Measurements from ENCODE around the gene LPAR6. TPM values are rescaled to one million over a fixed set of nuclear protein-coding genes. Genes with fewer than 3 reads are reported as not detected.
A peak's percentile ranks its signal among the peaks of the same experiment; 100 is the strongest.

LPAR6 gene
- total and polyA plus RNA-seq, 2 donors (not counting 1 experiment from before 2014, with no cell fraction given) = 0.55 to 1.0 TPM

- ATAC-seq (ENCODE audit: low read depth) (no peak), DNase-seq (no peak)
- CTCF ChIA-PET = no interaction called here
- H3K36me3 ChIP-seq (replicated peaks in 1 of 2; ENCODE audit: control extremely low read depth in 1 of 2, control insufficient read depth in 1 of 2, extremely low read depth in 1 of 2, insufficient read depth in 2 of 2, low read length in 1 of 2) = peaks cover 0 to 9% of the 10 kb centered on the region in 2 experiments
- H3K27me3 ChIP-seq (replicated peaks in 1 of 4; ENCODE audit: control extremely low read depth in 1 of 4, control insufficient read depth in 3 of 4, insufficient read depth in 4 of 4, low read length in 3 of 4) = no peaks in the 10 kb centered on the region
- H3K9me3 Mint-ChIP-seq (ENCODE audit: insufficient read depth) = no peaks in the 10 kb centered on the region
- H3K27ac Mint-ChIP-seq = no peak overlapping the region
- no peak overlapping the region for H3K4me2 ChIP-seq (replicated peaks; ENCODE audit: low read depth, low read length, poor library complexity, severe bottlenecking)
- H3K4me1 ChIP-seq (ENCODE audit: control insufficient read depth in 2 of 2, insufficient read depth in 2 of 2, low read length in 2 of 2) = no peaks in the 10 kb centered on the region
- no peaks in the 10 kb centered on the region for H3K9me3 ChIP-seq (ENCODE audit: control extremely low read depth in 1 of 3, control insufficient read depth in 2 of 3, insufficient read depth in 1 of 3, low read length in 2 of 3)
- no peak overlapping the region for H2AFZ ChIP-seq (ENCODE audit: insufficient read depth, low read depth, low read length, poor library complexity, severe bottlenecking)
- POLR2A ChIA-PET = no interaction called here
- no peaks in the 10 kb centered on the region for H3K79me2 ChIP-seq (ENCODE audit: control insufficient read depth, insufficient read depth, low read length)
- H3K27ac ChIP-seq (ENCODE audit: low read length in 2 of 2) = no peak overlapping the region
- TF ChIP-seq EZH2 (IDR thresholded peaks at IDR 0.05; ENCODE audit: borderline replicate concordance, insufficient read depth, low read depth, low read length, poor library complexity, severe bottlenecking) = no peak
- no peak for TF ChIP-seq CTCF (IDR thresholded peaks at IDR 0.05)
- WGBS (ENCODE audit: insufficient coverage) = no CpG with 5 or more reads among the region's 1 CpG
- intact Hi-C loops (cut with micrococcal nuclease) = no loop called here
- no peak overlapping the region for H3K4me3 ChIP-seq (ENCODE audit: control extremely low read depth in 1 of 5, extremely low read depth in 1 of 5, insufficient read depth in 1 of 5, low read depth in 2 of 5, low read length in 4 of 5)
- H3K27me3 Mint-ChIP-seq = no peaks in the 10 kb centered on the region
- H3K4me1 Mint-ChIP-seq = peaks cover 10% of the 10 kb centered on the region
- no peak overlapping the region for H3K9ac ChIP-seq (ENCODE audit: low read length)
- H3K4me3 Mint-ChIP-seq = no peak overlapping the region
- H4K20me1 ChIP-seq (ENCODE audit: control insufficient read depth, insufficient read depth, low read length, poor library complexity, severe bottlenecking) = no peaks in the 10 kb centered on the region
Measured at GRCh38 chr13:48404952-48405351, 8.0 kb downstream of the LPAR6 start.

- Histone ChIP-seq H4K20me1 (ENCODE audit: control insufficient read depth, insufficient read depth, low read length, poor library complexity, severe bottlenecking) (no peaks in the 10 kb centered on the region), H2AFZ (ENCODE audit: insufficient read depth, low read depth, low read length, poor library complexity, severe bottlenecking) (no peak overlapping the region), H3K9me3 (ENCODE audit: control extremely low read depth in 1 of 3, control insufficient read depth in 2 of 3, insufficient read depth in 1 of 3, low read length in 2 of 3) (no peaks in the 10 kb centered on the region), H3K4me3 (ENCODE audit: control extremely low read depth in 1 of 5, extremely low read depth in 1 of 5, insufficient read depth in 1 of 5, low read depth in 2 of 5, low read length in 4 of 5) (no peak overlapping the region), H3K79me2 (ENCODE audit: control insufficient read depth, insufficient read depth, low read length) (no peaks in the 10 kb centered on the region), H3K27ac (ENCODE audit: low read length in 2 of 2) (no peak overlapping the region), H3K27me3 (replicated peaks in 1 of 4; ENCODE audit: control extremely low read depth in 1 of 4, control insufficient read depth in 3 of 4, insufficient read depth in 4 of 4, low read length in 3 of 4) (no peaks in the 10 kb centered on the region), H3K4me1 (ENCODE audit: control insufficient read depth in 2 of 2, insufficient read depth in 2 of 2, low read length in 2 of 2) (no peaks in the 10 kb centered on the region), H3K9ac (ENCODE audit: low read length) (no peak overlapping the region), H3K36me3 (replicated peaks in 1 of 2; ENCODE audit: control extremely low read depth in 1 of 2, control insufficient read depth in 1 of 2, extremely low read depth in 1 of 2, insufficient read depth in 2 of 2, low read length in 1 of 2) (peaks cover 0 to 12% of the 10 kb centered on the region in 2 experiments), H3K4me2 (replicated peaks; ENCODE audit: low read depth, low read length, poor library complexity, severe bottlenecking) (no peak overlapping the region)
- Mint-ChIP-seq H3K4me1 (peaks cover 10% of the 10 kb centered on the region), H3K4me3 (no peak overlapping the region), H3K27me3 (no peaks in the 10 kb centered on the region), H3K27ac (peak overlapping the region; percentile 16), H3K9me3 (ENCODE audit: insufficient read depth) (no peaks in the 10 kb centered on the region)
- DNase-seq (no peak), ATAC-seq (ENCODE audit: low read depth) (no peak)
- ChIA-PET POLR2A (no interaction called here), CTCF (no interaction called here)
- intact Hi-C loops (cut with micrococcal nuclease) = no loop called here
- TF ChIP-seq EZH2 (IDR thresholded peaks at IDR 0.05; ENCODE audit: borderline replicate concordance, insufficient read depth, low read depth, low read length, poor library complexity, severe bottlenecking) = no peak
- TF ChIP-seq CTCF (IDR thresholded peaks at IDR 0.05) = no peak
- 93% methylated on average over 2 of the region's 8 CpGs for WGBS (ENCODE audit: insufficient coverage)
Measured at GRCh38 chr13:48403913-48404312, 9.0 kb downstream of the LPAR6 start.

All from B cell (primary cell).